Heart right ventricle (tissue), 16 donors: ENCODE results near the gene RIMKLB. TPM values are rescaled to one million over a fixed set of nuclear protein-coding genes. Genes with fewer than 3 reads are reported as not detected.
A peak's percentile ranks its signal among the peaks of the same experiment; 100 is the strongest.

Experiments used
- ATAC-seq, 8 donors: fragments of 200-7000 bp; cut with Tn5 transposase; one replicate each; pipeline ENCODE4 v1.9.1; 2020; ENCODE audit warnings: mild to moderate bottlenecking in 8 of 8, moderate library complexity in 8 of 8, moderate number of reproducible peaks in 1 of 8
- DNase-seq, 2 donors: peaks; one replicate each; pipeline ENCODE4 v3.0.0-alpha.2; 2020
- H3K27ac ChIP-seq, 10 donors: fragments of 200-600 bp; sonication (generic) in 2 of 10; one replicate each; pipeline versions ENCODE4 v1.5.0 to v1.8.0; 2020 to 2022; ENCODE audit warnings: mild to moderate bottlenecking in 3 of 10
- H3K27me3 ChIP-seq, 7 donors: fragments of 200-600 bp; one replicate each; pipeline ENCODE4 v1.8.0; 2021 to 2022; ENCODE audit warnings: mild to moderate bottlenecking in 2 of 7
- H3K36me3 ChIP-seq, 9 donors: fragments of 200-600 bp; sonication (generic) in 1 of 9; one replicate each; pipeline versions ENCODE4 v1.5.0 to v1.8.0; 2020 to 2022; ENCODE audit warnings: mild to moderate bottlenecking in 2 of 9
- H3K4me1 ChIP-seq, 9 donors: fragments of 200-600 bp; sonication (generic) in 1 of 9; one replicate each; pipeline versions ENCODE4 v1.5.0 to v1.8.0; 2020 to 2022; ENCODE audit warnings: mild to moderate bottlenecking in 4 of 9
- H3K4me3 ChIP-seq, 10 donors: fragments of 200-600 bp; sonication (generic) in 2 of 10; one replicate each; pipeline versions ENCODE4 v1.5.0 to v1.8.0; 2020 to 2022; ENCODE audit warnings: mild to moderate bottlenecking in 7 of 10, moderate library complexity in 2 of 10
- H3K9me3 ChIP-seq, 11 donors: fragments of 200-600 bp in 10 of 11; sonication (generic) in 2 of 11; one replicate each; pipeline versions ENCODE4 v1.5.0 to v1.8.0; 2013 to 2022; ENCODE audit warnings: mild to moderate bottlenecking in 2 of 11, control low read depth in 1 of 11, moderate library complexity in 1 of 11
- WGBS, 2 donors: extraction: QIAGEN DNeasy Blood & Tissue Kit; methylation state at CpG; one replicate each; pipeline ENCODE4 v1.1.7; 2013; ENCODE audit warnings: inconsistent platforms in 1 of 2; 5-methylcytosine and 5-hydroxymethylcytosine counted together
- intact Hi-C, 10 donors: fragments of 100-400 bp; cut with DNase I; formaldehyde crosslinking; loops; one replicate each; pipeline versions ENCODE4 v1.11.1 to v1.14.2; 2022
- polyA plus RNA-seq, 2 donors: library from polyadenylated mRNA; stranded (reverse); fragments of 200-250 nt; gene quantifications; one replicate each; pipeline ENCODE4 v1.2.3, GENCODE V29; 2013
- total RNA-seq, 10 donors: library from RNA; stranded (reverse); fragmentation: NEBNext Ultra II Directional in 3 of 10; extraction: Animal tissue kit (Norgen Biotek cat#: 25700) in 3 of 10; gene quantifications; one replicate each; pipeline versions ENCODE4 v1.2.1 to v1.2.4, GENCODE V29; 2021 to 2023
- TF ChIP-seq, protein P1 (sequence below), 9 donors: fragments of 200-600 bp; sonication (generic) in 2 of 9; IDR thresholded peaks; one replicate each; pipeline versions ENCODE4 v1.5.0 to v1.8.0; 2021 to 2022; ENCODE audit warnings: antibody characterized with exemption in 9 of 9, mild to moderate bottlenecking in 5 of 9, moderate library complexity in 1 of 9
- donor health status: Arrhythmogenic right ventricular cardiomyopathy.
- donor health status: ischemic (EF 13 %, LVEDD 7.1; RV severe dilation, severe dysfunction).
- donor health status: healthy with polysubstance abuse.
- donor health status: DM: no; HTN: yes; CAD: no.
- donor health status: DM: no; HTN: no; CAD: no.
- donor health status: ischemic (EF 25% LVEDD 6.9; RV normal size, moderate dysfunction).
- donor health status: ischemic (EF 25% LVEDD 5.7; RV mildly dilated, moderate dysfunction).
- donor health status: healthy.
- donor health status: DM: yes; HTN: yes; CAD: no.
- donor health status: Ischemic cardiomyopathy.
- donor health status: ischemic (EF 35%, LVEDD 5.7; RV mildly dilated, moderate dysfunction).
- donor health status: nonischemic (EF 11% LVEDD 7.7; RV severe dilation, severe dysfunction).
- donor health status: DM: yes; HTN: yes; CAD: no.
- donor health status: PGD.
- donor health status: ischemic (EF 29% LVEDD 5.4; RV normal size, mild dysfunction).
- donor health status: nonischemic (EF 23%, LVEDD 6.1; RV moderate dilation, normal function).

Gene RIMKLB
- total and polyA plus RNA-seq, 12 donors = 7.2 to 65.9 (median 12.6) TPM

DNA sequence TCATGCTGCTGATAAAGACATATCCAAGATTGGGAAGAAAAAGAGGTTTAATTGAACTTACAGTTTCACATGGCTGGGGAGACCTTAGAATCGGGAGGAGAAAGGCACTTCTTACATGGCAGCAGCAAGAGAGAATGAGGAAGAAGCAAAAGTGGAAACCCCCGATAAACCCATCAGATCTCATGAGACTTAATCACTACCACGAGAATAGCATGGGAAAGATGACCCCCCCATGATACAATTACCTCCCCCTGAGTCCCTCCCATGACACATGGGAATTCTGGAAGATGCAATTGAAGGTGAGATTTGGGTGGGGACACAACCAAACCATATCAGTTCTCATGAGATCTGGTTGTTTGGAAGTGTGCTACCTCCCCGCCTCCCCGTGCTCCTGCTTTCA is 25.4 kb upstream of the RIMKLB start:
- intact Hi-C loops = loop anchor here in 1 of 10 donors (10.0 kb wide), 1 partner anchor 362 kb away; no protein-coding TSS in a partner anchor
- DNase-seq (no peak), ATAC-seq (no peak)
- Histone ChIP-seq H3K27me3 (no peaks in the 10 kb centered on the region), H3K4me3 (no peak overlapping the region), H3K36me3 (no peaks in the 10 kb centered on the region), H3K4me1 (peaks cover 0 to 21% (median 0%) of the 10 kb centered on the region in 9 donors), H3K27ac (no peak overlapping the region), H3K9me3 (no peaks in the 10 kb centered on the region)
- 78 to 94% methylated on average over 5 of the region's 5 CpGs for WGBS, 2 donors
- TF ChIP-seq, protein P1, sequence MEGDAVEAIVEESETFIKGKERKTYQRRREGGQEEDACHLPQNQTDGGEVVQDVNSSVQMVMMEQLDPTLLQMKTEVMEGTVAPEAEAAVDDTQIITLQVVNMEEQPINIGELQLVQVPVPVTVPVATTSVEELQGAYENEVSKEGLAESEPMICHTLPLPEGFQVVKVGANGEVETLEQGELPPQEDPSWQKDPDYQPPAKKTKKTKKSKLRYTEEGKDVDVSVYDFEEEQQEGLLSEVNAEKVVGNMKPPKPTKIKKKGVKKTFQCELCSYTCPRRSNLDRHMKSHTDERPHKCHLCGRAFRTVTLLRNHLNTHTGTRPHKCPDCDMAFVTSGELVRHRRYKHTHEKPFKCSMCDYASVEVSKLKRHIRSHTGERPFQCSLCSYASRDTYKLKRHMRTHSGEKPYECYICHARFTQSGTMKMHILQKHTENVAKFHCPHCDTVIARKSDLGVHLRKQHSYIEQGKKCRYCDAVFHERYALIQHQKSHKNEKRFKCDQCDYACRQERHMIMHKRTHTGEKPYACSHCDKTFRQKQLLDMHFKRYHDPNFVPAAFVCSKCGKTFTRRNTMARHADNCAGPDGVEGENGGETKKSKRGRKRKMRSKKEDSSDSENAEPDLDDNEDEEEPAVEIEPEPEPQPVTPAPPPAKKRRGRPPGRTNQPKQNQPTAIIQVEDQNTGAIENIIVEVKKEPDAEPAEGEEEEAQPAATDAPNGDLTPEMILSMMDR (IDR thresholded peaks at IDR 0.05) = no peak

DNA sequence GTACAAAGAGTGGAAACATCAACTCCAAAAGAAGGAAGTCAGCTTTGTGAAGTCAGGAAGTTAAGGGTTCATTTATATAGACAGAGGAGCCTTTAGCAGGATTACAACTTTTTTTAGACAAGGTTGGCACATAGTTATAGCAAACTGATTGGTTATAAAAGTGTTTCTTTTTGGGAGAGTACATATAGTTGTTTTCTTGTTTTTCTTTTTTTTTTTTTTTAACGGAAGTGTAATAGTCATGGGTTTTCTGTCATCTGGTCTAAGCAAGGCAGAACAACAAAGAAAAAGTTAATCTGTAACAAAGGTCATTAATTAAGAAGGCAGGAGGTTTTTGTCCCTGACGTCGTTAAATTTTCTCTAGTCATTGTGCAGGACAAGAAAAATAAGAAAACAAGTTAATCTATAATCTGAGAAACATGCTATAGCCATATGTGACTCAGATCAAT is 22.2 kb upstream of the RIMKLB start:
- ATAC-seq (peak in 1 of 8 donors; percentile 44), DNase-seq (no peak)
- WGBS, 2 donors = 43 to 66% methylated on average over 3 of the region's 3 CpGs
- intact Hi-C loops = loop anchor here in 1 of 10 donors (10.0 kb wide), 1 partner anchor 359 kb away; no protein-coding TSS in a partner anchor
- Histone ChIP-seq H3K9me3 (no peaks in the 10 kb centered on the region), H3K4me3 (no peak overlapping the region), H3K4me1 (peaks cover 0 to 23% (median 0%) of the 10 kb centered on the region in 9 donors), H3K27ac (peak overlapping the region in 3 of 10 donors; percentile 30 to 62 (median 41)), H3K36me3 (no peaks in the 10 kb centered on the region), H3K27me3 (no peaks in the 10 kb centered on the region)
- TF ChIP-seq, protein P1 (IDR thresholded peaks at IDR 0.05) = no peak

DNA sequence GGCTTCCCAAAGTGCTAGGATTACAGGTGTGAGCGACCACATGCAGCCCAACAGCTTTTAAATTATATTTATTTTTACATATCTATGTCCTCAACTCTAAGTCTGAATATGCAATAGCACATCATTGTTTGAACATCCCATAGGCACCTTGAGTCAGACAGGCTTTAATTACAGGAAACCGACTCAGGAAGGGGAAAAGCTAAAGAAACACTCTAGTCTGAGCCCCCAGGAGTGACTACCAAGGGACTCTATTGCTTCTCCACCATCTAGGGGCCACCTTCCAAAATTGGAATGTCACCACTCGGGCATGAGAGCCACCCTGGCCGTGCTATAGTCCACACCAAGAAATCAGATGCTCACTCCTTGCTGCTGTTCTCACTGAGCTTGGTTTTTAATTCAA is 21.1 kb upstream of the RIMKLB start:
- peaks cover 0 to 32% (median 3%) of the 10 kb centered on the region in 9 donors for H3K4me1 ChIP-seq
- no peak overlapping the region for H3K27ac ChIP-seq
- WGBS, 2 donors = 80 to 82% methylated on average over 4 of the region's 4 CpGs
- DNase-seq (no peak), ATAC-seq (no peak)
- TF ChIP-seq, protein P1 (IDR thresholded peaks at IDR 0.05) = no peak
- no peaks in the 10 kb centered on the region for H3K9me3 ChIP-seq
- H3K27me3 ChIP-seq = no peaks in the 10 kb centered on the region
- no peaks in the 10 kb centered on the region for H3K36me3 ChIP-seq
- H3K4me3 ChIP-seq = no peak overlapping the region
- intact Hi-C loops = loop anchor here in 1 of 10 donors (10.0 kb wide), 1 partner anchor 358 kb away; no protein-coding TSS in a partner anchor

DNA sequence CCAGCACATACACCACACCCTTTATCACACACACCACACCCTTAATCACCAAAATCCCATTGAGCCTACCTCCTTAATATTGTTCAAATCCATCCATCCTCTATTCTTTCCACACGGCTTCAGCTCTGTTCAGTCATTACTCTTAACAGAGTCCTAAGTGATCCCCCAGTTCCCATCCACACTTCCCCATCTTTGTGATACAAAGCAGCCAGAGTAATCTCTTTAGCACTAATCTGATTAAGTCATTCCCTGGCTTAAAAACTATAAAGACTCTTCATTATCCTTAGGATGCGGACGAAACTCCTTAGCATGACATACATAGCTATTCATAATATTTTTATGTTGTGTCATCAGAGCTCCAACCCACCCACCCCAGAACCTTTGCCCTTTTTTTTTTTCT is 20.4 kb upstream of the RIMKLB start:
- Histone ChIP-seq H3K4me1 (peaks cover 0 to 39% (median 6%) of the 10 kb centered on the region in 9 donors), H3K27me3 (no peaks in the 10 kb centered on the region), H3K36me3 (no peaks in the 10 kb centered on the region), H3K27ac (no peak overlapping the region), H3K9me3 (no peaks in the 10 kb centered on the region), H3K4me3 (no peak overlapping the region)
- DNase-seq (no peak), ATAC-seq (no peak)
- intact Hi-C loops = loop anchor here in 1 of 10 donors (10.0 kb wide), 1 partner anchor 357 kb away; no protein-coding TSS in a partner anchor
- 90 to 91% methylated on average over 3 of the region's 3 CpGs for WGBS, 2 donors
- TF ChIP-seq, protein P1 (IDR thresholded peaks at IDR 0.05) = no peak
